Stimulated activated CD4-positive, alpha-beta T cell treated with anti-CD3 and anti-CD28 coated beads, Interleukin-15, amount 100 ng/mL, for 1 hour (primary cell): ENCODE results near the gene SPECC1.
"Not testable (repeated sequence)": the region's sequence is repeated elsewhere in the genome, so short reads cannot be mapped to it uniquely, and the experiment has no call there.

Experiments
- DNase-seq, 2 donors: peaks; one replicate each; pipeline ENCODE4 v3.0.0-alpha.2; 2020; ENCODE audit warnings: low read depth in 1 of 2, low spot score in 1 of 2

SPECC1 gene

DNA sequence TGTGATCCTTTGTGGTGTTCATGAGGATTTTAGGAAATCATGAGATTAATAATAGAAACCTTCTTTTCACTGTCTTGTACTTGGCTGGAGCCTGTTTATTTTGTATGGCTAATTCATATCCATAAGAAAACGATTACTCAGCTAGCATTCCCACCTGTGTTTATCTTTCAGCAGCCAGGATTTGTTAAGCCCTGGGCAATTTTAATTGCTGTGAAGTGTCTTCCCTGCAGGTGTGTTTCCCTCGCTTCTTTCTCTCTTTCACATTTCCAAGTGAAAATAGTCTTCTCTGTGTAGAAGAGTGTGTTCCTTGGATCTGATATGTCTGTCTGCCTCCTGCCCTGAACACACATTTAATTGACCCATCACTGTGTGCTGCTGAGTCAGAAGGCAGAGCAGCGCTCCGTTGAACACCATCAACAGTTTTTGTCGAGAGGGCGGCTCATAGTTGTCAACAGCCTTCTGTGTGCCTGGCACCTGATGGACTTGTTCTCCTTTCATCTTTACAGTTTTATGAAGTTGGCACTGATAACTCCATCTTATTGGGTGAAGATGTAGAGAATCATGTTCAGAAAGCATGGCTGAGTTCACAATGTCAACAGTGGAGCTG is 83.2 kb downstream of the SPECC1 start:
- DNase-seq, result no peak

DNA sequence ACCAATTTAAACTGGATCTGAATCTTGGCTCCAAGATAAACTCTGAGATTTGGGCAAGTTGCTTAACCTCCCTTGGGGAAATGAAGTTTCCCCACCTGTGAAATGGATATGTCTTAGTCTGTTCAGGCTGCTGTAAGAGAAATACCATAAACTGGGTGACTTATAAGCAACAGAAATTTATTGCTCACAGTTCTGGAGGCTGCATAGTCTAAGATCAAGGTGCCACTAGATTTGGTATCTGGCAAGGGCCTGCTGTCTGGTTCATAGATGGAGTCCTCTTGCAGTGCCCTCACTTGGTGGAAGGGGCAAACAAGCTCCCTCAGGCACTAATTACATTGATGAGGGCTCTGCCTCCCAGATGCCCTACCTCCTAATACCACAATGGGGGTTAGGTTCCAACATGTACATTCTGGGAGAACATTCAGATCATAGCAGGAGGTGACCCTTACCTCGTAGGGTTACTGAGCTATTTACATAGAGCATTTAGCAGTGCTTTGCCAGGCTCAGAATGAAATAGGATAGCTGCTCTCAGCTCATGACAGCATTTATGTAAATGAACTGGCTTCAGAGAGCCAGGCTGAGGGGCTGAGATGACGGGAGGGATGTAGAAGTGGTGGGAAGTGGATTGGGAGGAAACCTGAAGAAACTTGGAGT is 83.9 kb downstream of the SPECC1 start:
- DNase-seq, result no peak

DNA sequence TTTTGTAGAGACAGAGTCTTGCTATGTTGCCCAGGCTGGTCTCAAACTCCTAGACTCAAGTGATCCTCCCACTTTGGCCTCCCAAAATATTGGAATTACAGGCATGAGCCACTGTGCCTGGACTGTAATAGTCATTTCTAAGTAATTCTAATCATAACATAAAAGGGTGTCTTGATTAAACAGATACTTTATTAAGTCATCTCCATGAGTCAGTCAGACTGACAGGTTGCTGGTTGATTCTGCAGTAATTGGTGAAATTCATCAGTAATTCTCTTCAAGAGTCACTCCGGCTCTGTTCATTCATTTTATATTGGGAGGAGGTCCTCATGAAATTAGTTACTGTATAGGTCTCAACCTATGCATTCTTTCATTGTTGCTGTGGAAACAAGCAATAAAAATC is 85.6 kb downstream of the SPECC1 start:
- DNase-seq, result no peak

DNA sequence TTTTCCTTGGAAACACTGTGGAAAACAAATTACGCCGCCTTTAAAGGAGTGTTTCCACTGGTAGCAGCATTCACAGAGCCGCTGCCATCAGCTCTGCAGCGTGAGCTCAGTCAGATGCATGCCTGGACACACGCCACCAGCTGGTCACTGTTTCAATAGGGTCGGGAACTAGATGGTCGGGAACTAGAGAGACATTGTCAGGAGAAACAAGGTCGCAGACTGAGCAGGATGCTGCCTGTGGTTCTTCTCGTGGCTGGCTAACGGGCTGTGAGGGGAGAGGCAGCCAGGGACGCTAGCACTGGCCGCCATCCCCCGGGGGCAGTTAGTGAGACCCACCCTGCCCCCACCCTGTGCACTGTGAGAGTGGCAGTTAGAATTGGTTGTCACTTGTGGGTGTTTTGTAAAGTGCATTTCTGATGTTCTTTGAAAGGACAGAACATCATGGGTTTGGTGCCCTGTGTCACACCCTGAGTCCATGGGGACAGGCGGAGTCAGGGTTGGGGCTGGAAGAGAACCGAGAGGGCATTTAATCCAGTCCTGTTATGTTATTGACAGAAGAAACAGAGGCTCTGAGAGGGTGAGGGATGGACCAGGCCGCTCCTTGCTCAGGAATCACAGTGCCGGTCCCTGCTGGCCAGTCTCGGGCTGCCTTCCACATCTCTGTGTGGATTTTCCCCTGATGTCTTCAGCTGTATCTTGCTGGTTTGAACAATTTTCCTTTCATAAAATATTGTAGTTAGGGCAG is 86.3 kb downstream of the SPECC1 start:
- no peak for DNase-seq

DNA sequence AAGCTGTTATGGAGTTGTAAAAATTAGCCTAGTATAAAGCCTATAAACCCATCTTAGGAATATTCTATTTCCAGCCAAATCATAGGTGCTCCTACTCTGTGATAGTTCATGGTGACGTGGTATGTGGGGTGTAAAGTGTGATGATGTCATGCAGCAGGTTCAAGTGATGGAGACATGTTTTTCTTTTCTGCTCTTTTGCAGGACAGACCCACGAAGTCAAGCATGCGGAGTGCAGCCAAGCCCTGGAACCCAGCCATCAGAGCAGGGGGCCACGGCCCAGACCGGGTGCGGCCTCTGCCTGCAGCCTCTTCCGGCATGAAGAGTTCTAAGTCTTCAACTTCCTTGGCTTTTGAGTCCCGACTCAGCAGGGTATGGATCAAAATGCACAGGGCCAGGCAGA is 87.3 kb downstream of the SPECC1 start:
- no peak for DNase-seq

DNA sequence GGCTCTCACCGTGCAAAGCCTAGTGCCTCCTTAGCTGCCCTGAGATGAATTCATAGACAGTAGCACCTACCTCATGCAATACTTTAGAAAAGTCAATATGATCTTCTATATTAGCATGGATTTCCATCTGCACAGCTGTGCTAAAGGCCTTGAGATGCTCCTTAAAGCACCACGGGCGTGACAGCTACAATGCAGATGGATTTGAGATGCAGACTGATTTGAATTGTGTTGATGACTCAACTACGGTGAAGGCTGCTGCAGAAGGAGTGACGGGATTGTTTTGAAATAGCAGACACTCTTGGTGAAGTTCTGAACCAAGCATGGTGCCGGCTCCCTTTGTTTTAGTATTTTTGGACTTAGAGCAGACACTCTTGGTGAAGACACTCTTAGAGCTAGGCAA is 88.2 kb downstream of the SPECC1 start:
- DNase-seq, result no peak

DNA sequence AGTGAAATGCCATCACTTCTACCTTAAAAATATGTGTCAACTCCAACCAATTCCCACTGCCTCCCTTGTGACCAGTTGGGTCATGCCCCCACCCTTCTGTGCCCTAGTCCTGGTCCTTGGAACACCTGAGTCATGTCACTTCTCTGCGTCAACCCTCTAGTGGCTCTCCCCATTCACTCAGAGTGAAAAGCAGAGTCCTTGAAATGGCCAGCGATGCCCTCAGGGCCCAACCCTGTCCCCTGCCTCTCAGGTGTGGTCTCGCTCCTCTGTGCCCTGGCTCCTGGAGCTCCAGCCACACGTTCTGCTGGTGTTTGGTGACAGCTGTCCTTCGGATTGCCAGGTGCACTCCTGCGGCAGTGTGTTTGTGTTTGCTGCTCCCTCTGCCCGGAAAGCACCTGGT is 89.2 kb downstream of the SPECC1 start:
- no peak for DNase-seq

DNA sequence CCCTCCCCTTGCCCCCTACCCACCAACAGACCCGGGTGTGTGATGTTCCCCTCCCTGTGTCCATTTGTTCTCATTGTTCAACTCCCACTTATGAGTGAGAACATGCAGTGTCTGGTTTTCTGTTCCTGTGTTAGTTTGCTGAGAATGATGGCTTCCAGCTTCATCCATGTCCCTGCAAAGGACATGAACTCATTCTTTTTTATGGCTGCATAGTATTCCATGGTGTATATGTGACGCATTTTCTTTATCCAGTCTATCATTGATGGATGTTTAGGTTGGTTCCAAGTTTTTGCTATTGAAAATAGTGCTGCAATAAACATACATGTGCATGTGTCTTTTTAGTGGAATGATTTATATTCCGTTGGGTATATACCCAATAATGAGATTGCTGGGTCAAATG is 91.6 kb downstream of the SPECC1 start:
- not testable (repeated sequence) for DNase-seq

DNA sequence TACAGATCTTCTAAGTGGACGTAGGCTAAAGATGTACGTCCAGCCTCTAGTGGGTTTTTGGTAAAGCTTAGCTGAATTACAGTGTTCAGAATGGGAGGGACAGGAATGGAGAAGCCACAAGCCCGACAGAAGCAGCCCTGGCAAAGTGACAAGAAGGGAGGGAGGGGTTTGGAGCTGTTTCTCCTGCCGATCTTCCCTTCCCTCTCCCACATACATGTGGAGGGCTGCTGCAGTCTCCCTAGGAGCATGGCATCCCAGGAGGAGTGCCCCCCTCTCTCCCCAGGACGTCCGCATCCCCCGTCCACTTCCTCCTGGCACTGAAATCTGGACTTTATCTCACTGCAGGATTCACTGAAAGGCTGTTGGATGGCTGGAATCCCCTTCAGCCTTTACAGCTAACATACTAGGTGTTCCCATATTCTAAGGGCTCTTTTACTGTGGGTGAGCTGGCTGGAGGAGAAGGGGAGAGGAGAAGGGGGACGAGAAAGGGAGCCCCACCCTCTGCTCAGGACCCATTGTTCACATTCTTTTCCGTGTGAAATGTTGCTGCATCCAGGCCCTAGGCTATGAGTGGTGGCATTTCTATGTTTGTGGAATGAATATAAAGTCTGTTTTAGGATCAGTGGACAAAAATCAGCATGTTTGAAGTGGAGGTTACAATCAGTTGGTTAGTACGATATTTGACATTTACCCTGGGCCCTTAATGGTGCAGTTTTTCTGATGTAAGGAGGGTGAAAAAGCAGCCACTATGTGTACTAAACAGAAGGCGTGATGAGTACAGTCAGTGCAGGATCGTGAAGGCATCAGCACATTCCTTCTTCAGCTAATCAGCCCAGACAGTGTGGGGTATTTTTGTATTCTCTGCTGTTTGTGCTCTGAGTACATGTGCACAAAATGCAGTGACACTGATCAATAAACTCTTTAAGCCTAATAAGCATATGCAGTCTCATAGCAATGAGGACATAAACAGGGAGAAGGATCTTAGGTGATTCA is 94.6 kb downstream of the SPECC1 start:
- DNase-seq, result no peak

DNA sequence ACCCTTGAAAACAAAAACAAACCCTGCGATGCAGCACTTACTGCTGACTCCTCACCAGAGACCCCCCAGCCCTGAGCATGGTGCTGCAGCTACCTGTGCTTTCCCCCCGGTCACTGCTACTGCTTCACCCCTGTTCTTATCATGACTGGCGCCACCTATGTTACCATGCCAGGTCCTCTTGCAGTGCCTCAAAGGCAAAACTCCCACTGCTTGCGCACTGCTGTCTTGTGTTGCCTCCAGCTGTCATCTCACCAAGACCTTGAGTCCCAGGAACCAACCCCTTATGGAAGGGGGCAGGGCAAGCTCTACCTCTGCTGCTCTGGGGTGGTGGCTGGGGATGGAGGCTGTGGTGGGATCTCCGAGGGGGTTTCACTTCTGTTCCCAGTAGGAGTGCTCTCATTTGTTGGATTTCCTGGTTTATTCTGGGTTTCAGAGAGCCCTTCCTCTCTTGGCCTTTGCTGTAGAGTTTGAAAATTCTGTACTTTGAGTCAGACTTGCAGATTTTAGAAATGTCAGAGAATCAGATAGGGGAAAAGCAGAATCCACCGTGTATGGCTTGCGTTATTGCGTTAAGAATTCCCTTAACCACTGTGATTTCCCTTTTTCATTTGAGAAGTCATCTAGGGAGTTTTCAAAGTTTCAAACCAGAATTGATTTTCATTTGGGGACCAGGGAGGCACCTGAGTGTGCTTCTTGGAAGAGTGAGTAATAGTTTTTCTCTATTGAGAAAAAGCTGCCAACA is 96.6 kb downstream of the SPECC1 start:
- DNase-seq, result no peak

DNA sequence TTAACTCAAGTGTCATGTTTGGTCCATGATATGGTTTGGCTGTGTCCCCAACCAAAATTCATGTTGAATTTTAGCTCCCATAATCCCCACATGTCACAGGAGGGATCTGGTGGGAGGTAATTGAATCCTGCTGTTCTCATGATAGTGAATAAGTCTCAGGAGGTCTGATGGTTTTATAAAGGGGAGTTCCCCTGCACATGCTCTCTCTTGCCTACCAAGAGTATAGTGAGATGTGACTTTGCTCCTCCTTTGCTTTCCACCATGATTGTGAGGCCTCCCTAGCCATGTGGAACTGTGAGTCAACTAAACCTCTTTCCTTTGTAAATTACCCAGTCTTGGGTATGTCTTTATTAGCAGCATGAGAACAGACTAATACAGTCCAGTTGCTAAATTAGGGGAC is 97.3 kb downstream of the SPECC1 start:
- not testable (repeated sequence) for DNase-seq

DNA sequence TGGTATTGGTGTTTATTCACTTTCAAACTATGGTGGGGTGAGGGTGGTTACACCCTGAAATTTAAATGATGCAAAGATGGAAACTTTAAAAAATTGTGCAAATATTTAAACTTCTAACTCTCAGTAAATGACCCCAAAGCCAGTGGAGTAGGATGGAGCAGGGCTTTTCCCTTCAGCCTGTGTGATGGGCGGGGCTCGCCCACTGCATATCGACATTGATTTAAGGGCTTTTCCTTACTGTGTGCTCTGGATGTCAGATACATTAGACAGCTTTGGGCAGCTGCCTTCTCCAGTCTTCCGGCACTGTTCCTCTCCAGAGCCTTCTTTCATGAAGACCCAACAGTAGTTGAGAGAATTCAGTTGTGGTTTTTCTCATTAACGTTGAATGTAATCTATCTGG is 99.9 kb downstream of the SPECC1 start:
- DNase-seq, result no peak

DNA sequence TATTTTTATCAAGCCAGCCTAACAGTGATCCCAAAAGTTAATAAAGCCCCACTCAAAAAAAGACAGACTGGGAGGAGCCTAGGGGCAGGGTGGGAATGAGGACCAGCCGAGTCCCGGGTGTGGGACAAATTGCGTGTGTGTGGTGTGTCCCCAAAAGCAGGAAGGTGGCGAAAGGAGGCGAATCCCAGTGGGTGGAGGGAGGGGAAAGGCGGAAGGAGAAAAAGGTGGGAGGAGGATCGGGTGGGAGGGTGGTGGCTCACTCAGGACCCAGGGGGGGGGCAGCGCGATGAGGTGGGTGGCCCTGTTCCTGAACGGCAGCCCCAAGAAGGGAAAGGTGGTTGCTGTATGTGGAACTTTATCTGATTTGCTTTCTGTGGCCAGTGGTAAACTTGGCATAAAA is 102.4 kb downstream of the SPECC1 start:
- DNase-seq, result no peak

DNA sequence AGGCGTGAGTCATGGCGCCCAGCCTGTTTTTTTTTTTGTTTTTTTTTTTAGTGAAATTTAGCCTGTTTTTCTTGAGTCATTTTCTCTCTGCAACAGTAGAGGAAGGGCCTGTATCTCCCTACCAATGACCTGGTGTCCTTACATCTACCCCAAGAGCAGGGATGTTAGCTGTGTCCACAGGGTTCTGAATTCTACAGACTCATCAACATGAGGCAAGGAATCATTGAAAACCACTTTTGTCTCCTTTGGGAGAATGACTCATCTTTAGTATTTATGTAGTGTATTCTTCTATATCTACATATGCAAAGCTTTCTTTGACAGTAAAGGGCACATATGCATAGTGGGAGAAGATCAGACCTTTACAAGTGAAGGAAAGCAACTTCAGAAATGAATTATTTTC is 105.3 kb downstream of the SPECC1 start:
- no peak for DNase-seq

DNA sequence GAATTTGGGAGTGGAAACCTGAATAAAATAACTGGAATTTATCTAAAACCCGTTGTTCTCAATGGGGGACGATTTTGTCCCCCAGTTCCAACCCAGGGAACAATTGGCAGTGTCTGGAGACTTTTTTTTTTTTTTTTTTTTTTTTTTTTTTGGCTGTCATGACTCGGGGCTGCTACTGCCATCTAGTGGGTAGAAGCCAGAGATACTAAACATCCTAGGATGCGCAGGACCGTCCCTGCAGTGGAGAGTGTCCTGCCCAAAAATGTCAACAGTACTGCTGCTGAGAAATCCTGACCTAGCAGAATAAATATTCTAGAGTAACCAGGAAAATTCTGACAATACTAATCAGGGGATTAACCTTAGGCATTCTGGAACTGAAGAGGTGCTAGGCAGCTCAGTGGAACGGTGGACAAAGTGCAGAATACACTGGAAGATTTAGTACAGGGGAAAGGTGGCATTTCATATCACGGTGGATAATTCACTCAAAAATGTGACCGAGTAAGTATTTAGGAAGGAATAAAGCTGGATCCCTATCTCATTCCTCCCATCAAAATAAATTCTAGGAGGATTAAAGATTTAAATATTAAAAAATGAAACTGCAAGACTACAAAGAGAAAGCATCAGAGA is 107.6 kb downstream of the SPECC1 start:
- no peak for DNase-seq

DNA sequence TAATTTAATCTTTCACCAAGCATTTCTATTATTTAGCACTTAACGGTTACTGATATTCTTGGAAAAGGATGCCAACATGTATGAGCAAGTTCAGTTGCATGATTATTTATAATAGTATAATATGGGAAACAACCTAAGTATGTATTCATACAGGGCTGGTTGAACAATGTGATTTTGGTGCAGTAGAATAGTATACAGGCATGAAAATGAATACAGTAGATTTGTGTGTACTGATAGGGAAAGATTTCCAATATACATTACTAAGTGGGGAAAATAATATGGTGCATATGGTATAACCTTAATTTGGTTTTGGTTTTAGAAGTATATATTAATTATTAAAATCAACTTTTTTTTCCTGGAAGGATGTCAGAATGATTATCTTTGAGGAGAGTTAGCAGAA is 109.1 kb downstream of the SPECC1 start:
- DNase-seq, result no peak

DNA sequence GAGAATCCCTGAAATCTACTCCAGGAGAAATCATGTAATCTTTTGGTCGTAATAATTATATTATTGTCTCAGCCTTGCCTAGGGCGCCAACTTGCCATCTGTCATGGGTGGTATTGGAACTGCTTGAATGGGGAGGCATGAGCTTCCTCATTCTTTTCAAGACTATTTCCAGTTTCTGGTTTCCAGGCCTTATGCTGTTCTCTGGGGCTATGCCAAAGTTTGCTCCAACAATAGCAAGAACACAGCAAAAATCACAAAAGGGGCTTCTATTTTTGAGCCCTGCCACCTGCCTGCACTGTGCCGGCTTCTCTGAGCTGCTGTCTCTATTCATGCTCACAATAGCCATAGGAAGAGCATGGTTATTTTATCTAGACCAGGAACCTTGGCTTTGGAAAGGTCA is 111.7 kb downstream of the SPECC1 start:
- no peak for DNase-seq

DNA sequence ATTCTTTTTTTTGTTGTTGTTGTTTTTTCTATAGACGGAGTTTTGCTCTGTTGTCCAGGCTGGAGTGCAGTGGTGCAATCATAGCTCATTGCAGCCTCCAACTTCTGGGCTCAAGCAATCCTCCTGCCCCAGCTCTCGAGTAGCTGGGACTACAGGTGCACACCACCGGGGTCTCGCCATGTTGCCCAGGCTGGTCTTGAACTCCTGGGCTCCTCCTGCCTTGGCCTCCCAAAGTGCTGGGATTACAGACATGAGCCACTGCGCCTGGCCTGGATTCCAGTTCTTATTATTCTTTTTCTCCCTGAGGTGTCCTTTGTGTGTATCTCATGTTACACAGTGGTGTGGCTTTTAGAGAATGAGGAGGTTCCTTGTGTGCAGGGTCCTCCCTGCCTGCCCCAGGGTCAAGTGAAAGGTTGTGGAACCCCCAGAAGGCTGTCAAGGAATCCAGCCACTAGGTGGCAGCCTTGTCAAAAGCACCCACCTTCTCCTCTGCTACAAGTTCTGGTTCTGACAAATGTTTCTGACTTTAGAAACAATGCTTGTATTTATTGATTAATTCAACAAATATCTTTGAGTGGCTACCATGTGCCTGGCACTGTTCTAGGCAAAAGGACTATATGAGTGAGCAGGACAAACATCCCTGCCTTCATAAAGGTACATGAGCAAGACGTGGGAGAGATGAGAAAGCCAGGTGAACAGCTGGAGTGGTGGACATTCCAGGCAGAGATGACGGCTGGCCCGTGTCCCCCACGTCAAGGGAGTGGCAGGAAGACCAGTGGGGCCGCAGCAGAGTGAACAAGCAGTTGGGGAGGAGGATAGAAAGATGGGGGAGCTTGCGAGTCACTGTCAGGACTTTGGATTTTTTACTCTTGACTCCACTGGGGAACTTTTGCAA is 112.4 kb downstream of the SPECC1 start:
- DNase-seq, result peak; percentile 46 to 48

DNA sequence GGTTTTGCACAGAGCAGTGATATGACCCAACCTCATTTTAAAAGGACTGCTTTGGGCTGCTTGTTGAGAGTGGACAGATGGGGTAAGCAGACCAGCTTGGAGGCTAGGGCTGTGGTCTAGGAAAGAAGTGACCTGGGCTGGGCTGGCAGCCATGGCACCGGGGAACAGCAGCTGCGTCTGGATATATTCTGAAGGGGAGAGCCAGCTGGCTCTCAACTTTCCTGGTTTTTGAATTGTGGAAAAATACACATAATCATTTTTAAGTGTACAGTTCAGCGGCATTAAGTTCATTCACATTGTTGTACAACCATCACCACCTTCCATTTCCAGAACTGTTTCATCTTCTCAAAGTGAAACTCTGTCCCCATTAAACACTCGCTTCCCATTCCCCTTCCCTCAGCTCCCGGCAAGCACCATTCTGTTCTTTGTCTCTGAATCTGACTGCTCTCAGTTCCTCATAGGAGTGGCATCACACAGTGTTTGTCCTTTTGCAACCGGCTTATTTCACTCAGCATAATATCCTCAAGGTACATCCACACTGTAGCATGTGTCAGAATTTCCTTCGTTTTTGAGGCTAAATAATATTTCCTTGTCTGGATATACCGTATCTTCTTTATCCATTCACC is 113.2 kb downstream of the SPECC1 start:
- DNase-seq, result no peak
